BJ (cell line): Measurements from ENCODE around the gene MTUS2. TPM values are rescaled to one million over a fixed set of nuclear protein-coding genes. Genes with fewer than 3 reads are reported as not detected.

Experiments used
- CTCF ChIA-PET: fragments of 350-600 bp; formaldehyde crosslinking; extraction: SDS; loops from one replicate; lab custom pipeline; 2021; ENCODE audit warnings: antibody characterized with exemption, inconsistent platforms; lab: Yijun Ruan, JAX
- POLR2A ChIA-PET: fragments of 300-600 bp; sonication (Branson Sonifier 250); formaldehyde crosslinking; extraction: SDS; loops from one replicate; lab custom pipeline; 2021; ENCODE audit warnings: antibody characterized with exemption; lab: Charles Lee
- DNase-seq: peaks from one replicate; pipeline ENCODE4 v3.0.0-alpha.2; 2011; ENCODE audit warnings: low read depth
- H3K27me3 ChIP-seq: 2 replicates; pipeline ENCODE4 v1.6.0; 2011; ENCODE audit warnings: low read length; ENCODE audit not compliant: control insufficient read depth, insufficient read depth
- H3K36me3 ChIP-seq: 2 replicates; pipeline ENCODE4 v1.5.1; 2011; ENCODE audit warnings: low read length; ENCODE audit not compliant: control insufficient read depth, insufficient read depth
- H3K4me3 ChIP-seq: 2 replicates; pipeline ENCODE4 v1.5.1; 2011; ENCODE audit warnings: low read depth, mild to moderate bottlenecking, control low read depth, low read length
- polyA plus RNA-seq: library from polyadenylated mRNA; depleted of rRNA; stranded (reverse); fragments of >200 nt; gene quantifications from 2 replicates; pipeline ENCODE4 v1.2.3, GENCODE V29; 2011
- TF ChIP-seq, protein P1 (sequence below): IDR thresholded peaks from 2 replicates; pipeline ENCODE4 v1.5.1; 2011; ENCODE audit warnings: low read depth, mild to moderate bottlenecking, control low read depth, inconsistent platforms, low read length, moderate library complexity; ENCODE audit not compliant: insufficient read depth

Gene MTUS2
- polyA plus RNA-seq, 1 experiment = 0.05 TPM

DNA sequence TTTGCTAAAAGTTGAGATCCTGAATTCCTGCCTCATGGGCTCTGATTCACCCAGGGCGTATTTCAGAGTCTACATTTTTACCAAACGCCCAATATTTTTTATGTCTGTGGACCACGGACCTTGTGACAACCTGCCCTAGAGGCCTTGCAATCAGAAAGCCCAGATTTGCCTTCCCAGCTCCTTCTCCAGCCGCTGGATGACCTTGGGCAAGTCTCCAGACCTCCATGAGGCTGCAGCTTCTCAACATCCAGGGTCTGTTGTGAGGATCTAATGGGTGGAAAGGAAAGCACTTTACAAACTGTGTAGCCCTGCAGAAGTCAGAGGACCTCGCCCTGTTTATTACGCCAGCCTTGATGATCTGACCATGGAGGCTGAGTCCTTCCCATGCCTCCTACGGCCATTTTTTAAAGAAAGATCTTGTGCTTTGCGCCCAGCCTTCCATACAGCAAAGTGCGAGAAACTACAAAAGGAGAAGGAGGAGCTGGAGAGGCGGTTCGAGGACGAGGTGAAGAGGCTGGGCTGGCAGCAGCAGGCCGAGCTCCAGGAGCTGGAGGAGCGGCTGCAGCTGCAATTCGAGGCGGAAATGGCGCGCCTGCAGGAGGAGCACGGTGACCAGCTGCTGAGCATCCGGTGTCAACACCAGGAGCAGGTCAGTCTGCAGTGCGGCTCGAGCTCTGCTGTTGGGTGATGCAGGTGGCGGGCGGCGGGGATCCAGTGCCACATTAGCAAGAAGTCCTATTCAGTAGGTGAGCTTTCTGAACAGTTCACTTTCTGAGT lies 659.8 kb downstream of the MTUS2 start:
- no peak for DNase-seq
- Histone ChIP-seq H3K4me3 (no peak overlapping the region), H3K36me3 (no peaks in the 10 kb centered on the region), H3K27me3 (peaks cover 15% of the 10 kb centered on the region)
- ChIA-PET CTCF (interaction anchor here (0.8 to 1.1 kb wide), 3 partner anchors 9 to 29 kb away, joined by 3 to 4 read pairs (median 3); no protein-coding TSS in a partner anchor), POLR2A (no interaction called here)
- TF ChIP-seq, protein P1, sequence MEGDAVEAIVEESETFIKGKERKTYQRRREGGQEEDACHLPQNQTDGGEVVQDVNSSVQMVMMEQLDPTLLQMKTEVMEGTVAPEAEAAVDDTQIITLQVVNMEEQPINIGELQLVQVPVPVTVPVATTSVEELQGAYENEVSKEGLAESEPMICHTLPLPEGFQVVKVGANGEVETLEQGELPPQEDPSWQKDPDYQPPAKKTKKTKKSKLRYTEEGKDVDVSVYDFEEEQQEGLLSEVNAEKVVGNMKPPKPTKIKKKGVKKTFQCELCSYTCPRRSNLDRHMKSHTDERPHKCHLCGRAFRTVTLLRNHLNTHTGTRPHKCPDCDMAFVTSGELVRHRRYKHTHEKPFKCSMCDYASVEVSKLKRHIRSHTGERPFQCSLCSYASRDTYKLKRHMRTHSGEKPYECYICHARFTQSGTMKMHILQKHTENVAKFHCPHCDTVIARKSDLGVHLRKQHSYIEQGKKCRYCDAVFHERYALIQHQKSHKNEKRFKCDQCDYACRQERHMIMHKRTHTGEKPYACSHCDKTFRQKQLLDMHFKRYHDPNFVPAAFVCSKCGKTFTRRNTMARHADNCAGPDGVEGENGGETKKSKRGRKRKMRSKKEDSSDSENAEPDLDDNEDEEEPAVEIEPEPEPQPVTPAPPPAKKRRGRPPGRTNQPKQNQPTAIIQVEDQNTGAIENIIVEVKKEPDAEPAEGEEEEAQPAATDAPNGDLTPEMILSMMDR = no peak

DNA sequence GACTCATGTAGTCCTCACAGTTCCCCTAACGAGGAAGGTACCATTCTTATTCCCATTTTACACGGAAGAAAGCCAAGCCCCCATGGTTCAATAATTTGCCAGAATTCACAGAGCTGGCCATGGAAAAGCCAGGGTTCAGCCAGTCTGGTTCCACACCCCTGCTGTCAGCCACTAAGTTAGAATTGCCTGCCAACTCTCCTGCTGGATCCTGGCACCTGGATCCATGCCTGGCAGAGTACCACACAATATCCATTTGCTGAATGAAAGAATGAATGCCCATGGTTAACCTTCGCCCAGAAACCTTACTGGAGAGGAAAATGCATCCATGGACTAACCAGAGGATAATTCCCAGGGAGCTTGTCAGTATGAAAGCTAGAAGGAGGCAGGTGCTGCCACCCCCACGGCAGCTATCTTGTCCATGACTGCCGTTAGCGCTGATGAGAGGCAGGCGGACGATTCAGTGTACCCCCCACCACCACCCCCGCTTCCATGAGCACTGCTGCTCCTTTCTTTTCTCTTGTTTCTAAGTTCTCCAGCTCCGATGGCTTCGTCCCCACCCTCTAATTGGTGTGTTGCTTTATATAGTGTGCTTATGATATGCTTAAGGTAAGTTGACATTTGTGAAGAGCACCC lies 660.9 kb downstream of the MTUS2 start:
- ChIA-PET CTCF (interaction anchor here (1.2 kb wide), 1 partner anchor 27 kb away, joined by 7 read pairs; no protein-coding TSS in a partner anchor), POLR2A (no interaction called here)
- no peak for DNase-seq
- Histone ChIP-seq H3K36me3 (no peaks in the 10 kb centered on the region), H3K27me3 (peaks cover 16% of the 10 kb centered on the region), H3K4me3 (no peak overlapping the region)
- TF ChIP-seq, protein P1 = no peak

DNA sequence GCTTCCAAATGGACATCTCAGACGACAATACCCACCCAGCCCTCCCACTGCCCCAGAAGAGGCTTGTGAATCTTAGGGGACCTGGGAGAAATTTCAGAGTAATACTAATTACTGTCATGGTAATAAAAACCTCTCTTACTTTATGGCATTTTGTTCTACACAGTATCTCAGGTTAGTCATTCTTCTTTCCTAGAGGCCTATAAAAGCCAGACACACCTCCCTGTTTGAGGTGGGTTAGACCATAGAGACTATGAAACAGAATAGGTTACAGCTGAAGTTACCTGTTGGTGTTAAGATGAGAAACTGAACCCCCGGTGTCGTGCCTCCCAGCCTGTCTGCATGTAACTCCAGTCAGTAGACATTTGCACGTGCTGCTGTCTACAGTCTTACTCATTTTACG lies 661.5 kb downstream of the MTUS2 start:
- TF ChIP-seq, protein P1 = no peak
- no peak for DNase-seq
- H3K36me3 ChIP-seq = no peaks in the 10 kb centered on the region
- peaks cover 16% of the 10 kb centered on the region for H3K27me3 ChIP-seq
- H3K4me3 ChIP-seq = no peak overlapping the region
- CTCF ChIA-PET = interaction anchor here (1.2 kb wide), 1 partner anchor 27 kb away, joined by 7 read pairs; no protein-coding TSS in a partner anchor
- POLR2A ChIA-PET = no interaction called here

DNA sequence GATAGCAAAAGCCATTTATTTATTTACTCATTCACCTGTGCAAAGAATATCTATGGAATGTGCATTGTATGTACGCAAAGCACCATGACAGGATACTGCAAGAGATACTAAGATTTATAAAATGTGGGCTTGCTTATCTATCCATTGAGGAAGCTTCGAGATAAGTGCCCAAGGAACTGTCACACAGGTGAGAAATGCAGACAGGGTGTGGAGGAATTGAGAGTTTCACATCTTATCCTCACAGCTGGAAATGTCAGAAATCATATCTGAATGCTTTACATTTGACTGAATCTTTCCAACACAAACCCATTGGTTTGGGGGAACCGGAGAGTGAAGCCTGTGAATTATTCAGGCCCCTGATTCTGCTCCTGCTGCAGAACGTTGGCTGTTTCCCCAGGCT lies 662.4 kb downstream of the MTUS2 start:
- TF ChIP-seq, protein P1 = no peak
- no peak for DNase-seq
- H3K36me3 ChIP-seq = no peaks in the 10 kb centered on the region
- H3K4me3 ChIP-seq = no peak overlapping the region
- POLR2A ChIA-PET = no interaction called here
- H3K27me3 ChIP-seq = peaks cover 16% of the 10 kb centered on the region
- CTCF ChIA-PET = no interaction called here

DNA sequence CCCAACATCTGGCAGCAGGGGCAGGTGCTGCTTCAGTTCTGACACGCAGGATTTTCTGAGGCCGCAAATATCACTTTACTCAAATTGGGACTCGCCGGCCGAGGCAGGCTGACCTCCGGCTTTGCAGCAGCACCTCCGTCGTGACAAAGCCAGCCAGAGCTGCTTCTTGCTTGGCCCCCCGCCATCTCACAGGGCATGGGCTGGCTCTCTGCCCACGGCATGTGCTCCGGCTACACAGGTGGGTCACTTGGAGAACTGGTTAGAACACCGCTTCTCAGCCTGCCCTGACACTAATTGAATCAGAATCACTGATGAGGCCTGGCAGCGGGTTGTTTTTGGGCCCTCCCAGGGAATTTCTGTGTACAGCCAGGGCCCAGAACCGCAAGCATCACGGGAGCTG lies 663.1 kb downstream of the MTUS2 start:
- TF ChIP-seq, protein P1 = no peak
- POLR2A ChIA-PET = no interaction called here
- H3K27me3 ChIP-seq = peaks cover 15% of the 10 kb centered on the region
- DNase-seq = no peak
- H3K4me3 ChIP-seq = no peak overlapping the region
- CTCF ChIA-PET = interaction anchor here (0.7 to 2.1 kb wide), 4 partner anchors 8 to 149 kb away, joined by 3 to 6 read pairs (median 4); no protein-coding TSS in a partner anchor
- no peaks in the 10 kb centered on the region for H3K36me3 ChIP-seq
